Heart left ventricle (tissue), 16 donors: ENCODE data around the gene CBLB. TPM values are rescaled to one million over a fixed set of nuclear protein-coding genes. Genes with fewer than 3 reads are reported as not detected.

Experiments
- ATAC-seq, 4 donors: fragments of 200-7000 bp; cut with Tn5 transposase; one replicate each; pipeline ENCODE4 v1.9.1; 2020 to 2022; ENCODE audit warnings: moderate library complexity in 4 of 4, mild to moderate bottlenecking in 3 of 4, moderate number of reproducible peaks in 1 of 4
- DNase-seq, 5 donors: peaks; one replicate each; pipeline ENCODE4 v3.0.0-alpha.2; 2020
- H3K27ac ChIP-seq, 12 donors: fragments of 200-600 bp; sonication (generic) in 4 of 12; one replicate each; pipeline versions ENCODE4 v1.5.0 to v1.8.0; 2016 to 2022; ENCODE audit warnings: mild to moderate bottlenecking in 2 of 12
- H3K27me3 ChIP-seq, 9 donors: fragments of 200-600 bp; sonication (generic) in 2 of 9; one replicate each; pipeline versions ENCODE4 v1.5.1 to v1.8.0; 2016 to 2022; ENCODE audit warnings: mild to moderate bottlenecking in 3 of 9
- H3K36me3 ChIP-seq, 9 donors: fragments of 200-600 bp; sonication (generic) in 2 of 9; one replicate each; pipeline versions ENCODE4 v1.5.0 to v1.8.0; 2018 to 2022; ENCODE audit warnings: mild to moderate bottlenecking in 2 of 9
- H3K4me1 ChIP-seq, 12 donors: fragments of 200-600 bp; sonication (generic) in 4 of 12; one replicate each; pipeline versions ENCODE4 v1.5.0 to v1.8.0; 2016 to 2022; ENCODE audit warnings: mild to moderate bottlenecking in 3 of 12
- H3K4me3 ChIP-seq, 12 donors: fragments of 200-600 bp; sonication (generic) in 4 of 12; one replicate each; pipeline versions ENCODE4 v1.5.0 to v1.8.0; 2017 to 2022; ENCODE audit warnings: mild to moderate bottlenecking in 9 of 12, moderate library complexity in 4 of 12
- H3K9me3 ChIP-seq, 12 donors: fragments of 200-600 bp; sonication (generic) in 4 of 12; one replicate each; pipeline versions ENCODE4 v1.5.0 to v1.8.0; 2016 to 2022; ENCODE audit warnings: mild to moderate bottlenecking in 1 of 12
- POLR2A ChIP-seq, 2 donors: fragments of 450-650 bp; IDR thresholded peaks; one replicate each; pipeline ENCODE4 v1.6.1; 2017; ENCODE audit warnings: antibody characterized with exemption in 2 of 2, mild to moderate bottlenecking in 2 of 2, moderate library complexity in 2 of 2
- WGBS, 4 donors: extraction: QIAGEN DNeasy Blood & Tissue Kit in 2 of 4; methylation state at CpG; one replicate each; pipeline versions ENCODE4 v1.1.5 to v1.1.7; 2013 to 2018; 5-methylcytosine and 5-hydroxymethylcytosine counted together
- intact Hi-C, 10 donors: fragments of 100-400 bp; cut with DNase I; formaldehyde crosslinking; loops; one replicate each; pipeline versions ENCODE4 v1.11.1 to v1.14.2; 2022
- polyA plus RNA-seq, 2 donors: library from polyadenylated mRNA; stranded (reverse); fragments of 200-250 nt; gene quantifications; one replicate each; pipeline ENCODE4 v1.2.3, GENCODE V29; 2013
- total RNA-seq, 9 donors: library from RNA; depleted of rRNA in 2 of 9; stranded (reverse); fragments of >200 nt in 2 of 9; fragmentation: NEBNext Ultra II Directional in 3 of 9; extraction: Animal tissue kit (Norgen Biotek cat#: 25700) in 3 of 9; gene quantifications; one replicate each; pipeline versions ENCODE4 v1.1.0 to v1.2.4, GENCODE V29; 2016 to 2023
- TF ChIP-seq, protein P1 (sequence below), 12 donors: fragments of 200-600 bp; sonication (generic) in 4 of 12; IDR thresholded peaks; one replicate each; pipeline versions ENCODE4 v1.5.0 to v1.8.0; 2018 to 2022; ENCODE audit warnings: antibody characterized with exemption in 12 of 12, mild to moderate bottlenecking in 5 of 12
- donor health status: ischemic (EF 13 %, LVEDD 7.1; RV severe dilation, severe dysfunction).
- donor health status: healthy with polysubstance abuse.
- donor health status: DM: no; HTN: yes; CAD: no.
- donor health status: DM: no; HTN: no; CAD: no.
- donor health status: ischemic (EF 25% LVEDD 6.9; RV normal size, moderate dysfunction).
- donor health status: ischemic (EF 25% LVEDD 5.7; RV mildly dilated, moderate dysfunction).
- donor health status: healthy.
- donor health status: DM: yes; HTN: yes; CAD: no.
- donor health status: ischemic (EF 35%, LVEDD 5.7; RV mildly dilated, moderate dysfunction).
- donor health status: nonischemic (EF 11% LVEDD 7.7; RV severe dilation, severe dysfunction).
- donor health status: DM: yes; HTN: yes; CAD: no.
- donor health status: PGD.
- donor health status: ischemic (EF 29% LVEDD 5.4; RV normal size, mild dysfunction).
- donor health status: nonischemic (EF 23%, LVEDD 6.1; RV moderate dilation, normal function).

Gene CBLB
- total and polyA plus RNA-seq, 11 donors, result 18.6 to 74.4 (median 42.3) TPM

DNA sequence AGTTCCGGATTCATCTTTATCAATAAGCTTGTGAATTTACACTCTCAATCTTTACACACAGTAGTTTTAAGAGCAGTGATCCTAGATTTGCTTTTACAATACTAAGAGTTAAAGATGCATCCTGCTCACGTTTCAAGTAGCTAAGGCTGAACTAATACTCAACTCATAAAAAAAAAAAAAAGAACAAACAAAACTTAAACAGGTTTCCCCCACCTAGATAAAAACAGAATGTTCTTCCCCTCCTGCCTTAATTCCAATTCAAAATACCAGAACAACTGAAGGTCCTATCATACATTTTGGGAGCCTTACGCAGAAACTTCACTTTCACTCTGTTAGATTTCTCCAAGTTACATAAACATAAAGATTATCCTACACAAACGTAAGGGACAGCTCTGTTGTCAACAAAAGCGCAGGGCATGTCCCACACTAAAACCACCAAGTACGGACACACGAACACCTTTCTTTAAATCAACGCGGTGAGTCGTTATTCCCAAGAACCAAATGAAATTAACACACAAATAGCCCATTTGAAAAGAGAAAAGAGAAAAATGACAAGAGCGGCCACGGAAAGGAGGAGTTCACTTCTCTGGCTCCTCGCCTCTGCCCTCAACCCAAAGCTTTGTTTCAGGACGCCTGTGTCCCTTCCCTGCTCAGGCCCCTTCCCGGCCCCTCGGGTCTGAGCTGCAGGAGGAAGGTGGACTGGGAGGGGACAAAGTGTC, 941 bp downstream of the CBLB start:
- H3K4me3 ChIP-seq, result peak overlapping the region; percentile 69 to 98 (median 91)
- H3K27ac ChIP-seq, result peak overlapping the region; percentile 89 to 99 (median 98)
- peaks cover 0 to 31% (median 3%) of the 10 kb centered on the region in 9 donors for H3K36me3 ChIP-seq
- DNase-seq, result no peak
- no peak for TF ChIP-seq POLR2A (IDR thresholded peaks at IDR 0.05)
- TF ChIP-seq, protein P1, sequence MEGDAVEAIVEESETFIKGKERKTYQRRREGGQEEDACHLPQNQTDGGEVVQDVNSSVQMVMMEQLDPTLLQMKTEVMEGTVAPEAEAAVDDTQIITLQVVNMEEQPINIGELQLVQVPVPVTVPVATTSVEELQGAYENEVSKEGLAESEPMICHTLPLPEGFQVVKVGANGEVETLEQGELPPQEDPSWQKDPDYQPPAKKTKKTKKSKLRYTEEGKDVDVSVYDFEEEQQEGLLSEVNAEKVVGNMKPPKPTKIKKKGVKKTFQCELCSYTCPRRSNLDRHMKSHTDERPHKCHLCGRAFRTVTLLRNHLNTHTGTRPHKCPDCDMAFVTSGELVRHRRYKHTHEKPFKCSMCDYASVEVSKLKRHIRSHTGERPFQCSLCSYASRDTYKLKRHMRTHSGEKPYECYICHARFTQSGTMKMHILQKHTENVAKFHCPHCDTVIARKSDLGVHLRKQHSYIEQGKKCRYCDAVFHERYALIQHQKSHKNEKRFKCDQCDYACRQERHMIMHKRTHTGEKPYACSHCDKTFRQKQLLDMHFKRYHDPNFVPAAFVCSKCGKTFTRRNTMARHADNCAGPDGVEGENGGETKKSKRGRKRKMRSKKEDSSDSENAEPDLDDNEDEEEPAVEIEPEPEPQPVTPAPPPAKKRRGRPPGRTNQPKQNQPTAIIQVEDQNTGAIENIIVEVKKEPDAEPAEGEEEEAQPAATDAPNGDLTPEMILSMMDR (IDR thresholded peaks at IDR 0.05), result no peak
- WGBS, 4 donors, result 0 to 1% (median 1%) methylated on average over 16 of the region's 16 CpGs
- H3K4me1 ChIP-seq, result peaks cover 0 to 61% (median 46%) of the 10 kb centered on the region in 12 donors
- H3K9me3 ChIP-seq, result no peaks in the 10 kb centered on the region
- no peak for ATAC-seq
- intact Hi-C loops, result loop anchor here (1.0 to 10.0 kb wide), 18 partner anchors 39 to 1194 kb away; no protein-coding TSS in a partner anchor
- H3K27me3 ChIP-seq, result no peaks in the 10 kb centered on the region

DNA sequence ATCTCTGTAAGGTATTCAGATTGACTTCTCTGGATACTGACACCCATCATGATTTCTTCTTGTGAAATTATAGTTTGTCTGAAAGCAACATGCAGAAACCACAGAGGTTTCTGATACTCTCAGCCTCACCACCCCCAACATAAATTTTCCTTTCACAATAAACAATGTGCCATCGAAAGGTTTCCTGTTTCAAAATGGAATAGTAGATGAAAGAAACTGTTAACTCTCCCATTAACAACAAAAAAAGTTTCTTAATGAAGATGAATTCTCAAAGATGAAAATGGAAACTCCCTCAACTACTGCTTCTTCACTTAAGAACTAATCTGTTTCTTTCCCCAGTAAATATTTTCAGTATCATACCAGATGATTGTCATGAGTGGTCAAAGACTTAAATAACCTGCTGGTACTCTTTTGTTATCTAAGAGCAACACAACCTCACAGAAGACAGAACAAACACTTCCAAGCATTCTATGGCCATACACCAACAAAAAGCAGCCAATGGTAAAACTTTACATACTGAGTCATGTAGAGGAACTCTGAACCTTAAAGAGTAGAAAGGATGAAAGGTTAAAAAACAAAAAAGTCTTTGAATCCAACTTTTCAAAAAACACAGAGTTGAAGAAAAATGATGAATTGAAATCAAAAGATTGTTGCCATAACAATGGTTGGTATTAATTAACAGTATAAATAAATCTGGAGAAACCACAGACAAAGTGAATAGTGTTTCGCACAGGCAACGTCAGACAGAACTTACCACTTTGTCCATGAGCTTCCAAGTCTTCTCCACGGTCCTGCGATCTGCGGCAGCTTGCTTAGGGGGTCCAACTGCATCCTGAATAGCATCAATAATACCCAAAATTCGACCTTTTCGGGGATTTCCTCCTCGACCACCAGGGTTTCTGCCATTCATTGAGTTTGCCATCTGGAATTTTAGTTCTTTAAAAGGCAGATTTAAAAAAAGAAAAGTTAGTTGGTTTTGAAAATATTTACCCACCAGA, 1.9 kb downstream of the CBLB start:
- Histone ChIP-seq H3K9me3 (no peaks in the 10 kb centered on the region), H3K27ac (peak overlapping the region; percentile 89 to 99 (median 98)), H3K4me1 (peaks cover 0 to 70% (median 52%) of the 10 kb centered on the region in 12 donors), H3K4me3 (peak overlapping the region; percentile 69 to 98 (median 91)), H3K27me3 (no peaks in the 10 kb centered on the region), H3K36me3 (peaks cover 0 to 35% (median 3%) of the 10 kb centered on the region in 9 donors)
- DNase-seq (peak in 2 of 5 donors; percentile 25 to 38), ATAC-seq (no peak)
- WGBS, 4 donors, result 9 to 21% (median 12%) methylated on average over 9 of the region's 9 CpGs
- intact Hi-C loops, result loop anchor here (5.0 to 10.0 kb wide), 15 partner anchors 40 to 1195 kb away; no protein-coding TSS in a partner anchor
- TF ChIP-seq, protein P1 (IDR thresholded peaks at IDR 0.05), result no peak
- TF ChIP-seq POLR2A (IDR thresholded peaks at IDR 0.05), result no peak

DNA sequence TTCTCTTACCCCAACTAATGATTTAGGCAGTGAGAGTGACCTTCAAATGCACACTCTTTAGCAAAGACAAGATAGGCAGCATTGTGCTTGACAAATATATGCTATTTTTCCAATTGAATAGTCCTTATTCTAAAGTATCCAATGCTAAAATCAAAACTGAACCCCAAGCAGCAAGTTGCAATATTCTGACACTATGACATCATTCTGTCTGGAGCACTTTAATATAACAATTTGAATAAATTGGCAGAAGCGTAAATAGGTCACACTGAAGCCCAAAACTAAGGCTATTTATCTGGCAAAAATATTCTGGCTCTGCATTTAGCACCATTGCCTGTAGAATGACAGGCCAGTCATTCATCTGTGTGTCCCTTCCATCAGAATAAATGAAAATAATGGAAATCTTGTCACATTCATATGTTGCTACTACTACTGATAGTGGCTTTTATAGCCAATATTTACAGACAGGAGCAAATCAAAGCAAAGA, 2.9 kb downstream of the CBLB start:
- intact Hi-C loops, result loop anchor here (5.0 to 10.0 kb wide), 15 partner anchors 39 to 1196 kb away; no protein-coding TSS in a partner anchor
- Histone ChIP-seq H3K36me3 (peaks cover 0 to 35% (median 3%) of the 10 kb centered on the region in 9 donors), H3K4me1 (peaks cover 0 to 80% (median 62%) of the 10 kb centered on the region in 12 donors), H3K27ac (peak overlapping the region; percentile 4 to 99 (median 98)), H3K9me3 (no peaks in the 10 kb centered on the region), H3K27me3 (no peaks in the 10 kb centered on the region), H3K4me3 (peak overlapping the region in 11 of 12 donors; percentile 71 to 98 (median 91))
- no peak for DNase-seq
- 30 to 38% (median 32%) methylated on average over 1 of the region's 1 CpG for WGBS, 4 donors
- no peak for ATAC-seq
- no peak for TF ChIP-seq POLR2A (IDR thresholded peaks at IDR 0.05)
- TF ChIP-seq, protein P1 (IDR thresholded peaks at IDR 0.05), result no peak
